GM12878 (cell line): Measurements from ENCODE around the gene CIB4. TPM values are rescaled to one million over a fixed set of nuclear protein-coding genes. Genes with fewer than 3 reads are reported as not detected.

Experiments
- ATAC-seq: fragments of 200-7000 bp; cut with Tn5 transposase; 3 replicates; pipeline ENCODE4 v1.9.1; 2020; ENCODE audit warnings: mild to moderate bottlenecking, moderate library complexity
- BruUV-seq: library from RNA; stranded (reverse); fragments of 400-500 nt; replicated peaks from 2 replicates; lab custom pipeline; 2021; lab: Mats Ljungman, UMichigan
- CTCF ChIA-PET: fragments of 300-600 bp; sonication (Branson Sonifier 250); formaldehyde crosslinking; extraction: SDS; loops from one replicate; lab custom pipeline; 2021; ENCODE audit warnings: inconsistent platforms; lab: Yijun Ruan, JAX
- POLR2A ChIA-PET: fragments of 350-600 bp; formaldehyde crosslinking; extraction: SDS; loops from one replicate; lab custom pipeline; 2021; ENCODE audit warnings: inconsistent platforms; lab: Charles Lee
- RAD21 ChIA-PET: fragments of 300-600 bp; sonication (Branson Sonifier 250); formaldehyde crosslinking; loops from one replicate; lab custom pipeline; 2023; ENCODE audit warnings: antibody characterized with exemption; ENCODE audit not compliant: unreplicated experiment; lab: Charles Lee
- SMC1A ChIA-PET: fragments of 300-600 bp; sonication (Branson Sonifier 250); formaldehyde crosslinking; loops from one replicate; lab custom pipeline; 2023; ENCODE audit not compliant: unreplicated experiment, uncharacterized antibody; lab: Charles Lee
- DNase-seq: peaks from one replicate; pipeline ENCODE4 v3.0.0-alpha.2; 2011; ENCODE audit warnings: low read depth, low spot score
- FAIRE-seq: peaks from 3 replicates; lab custom pipeline; 2011; peaks lifted over from hg19 to GRCh38; lab: Jason Lieb, UNC
- H2AFZ ChIP-seq: 2 replicates; pipeline ENCODE4 v1.6.0; 2011; ENCODE audit warnings: low read depth, low read length, control low read depth; ENCODE audit not compliant: control insufficient read depth
- H3K27ac ChIP-seq: 2 replicates; pipeline ENCODE4 v1.5.1; 2011; ENCODE audit warnings: control low read depth; ENCODE audit not compliant: control insufficient read depth, insufficient read depth
- H3K27me3 ChIP-seq, 2 experiments: replicated peaks in 1 of 2; 2 replicates each; pipeline versions ENCODE4 v1.6.0 to v1.6.1; 2011; ENCODE audit warnings: low read length in 1 of 2; ENCODE audit not compliant: control insufficient read depth in 2 of 2, insufficient read depth in 2 of 2
- H3K36me3 ChIP-seq, 2 experiments: 2 replicates each; pipeline ENCODE4 v1.5.1; 2011; ENCODE audit warnings: low read length in 1 of 2; ENCODE audit not compliant: control insufficient read depth in 2 of 2, insufficient read depth in 2 of 2
- H3K4me1 ChIP-seq: 2 replicates; pipeline ENCODE4 v1.6.1; 2011; ENCODE audit warnings: mild to moderate bottlenecking, low read length, moderate library complexity, mixed read lengths; ENCODE audit not compliant: control insufficient read depth, insufficient read depth
- H3K4me2 ChIP-seq: 2 replicates; pipeline ENCODE4 v1.6.0; 2011; ENCODE audit warnings: control low read depth; ENCODE audit not compliant: control insufficient read depth, insufficient read depth
- H3K4me3 ChIP-seq: fragments of 200-600 bp; sonication (generic); 2 replicates; pipeline ENCODE4 v1.5.1; 2016
- H3K79me2 ChIP-seq: 2 replicates; pipeline ENCODE4 v1.6.0; 2011; ENCODE audit warnings: low read length; ENCODE audit not compliant: control insufficient read depth, insufficient read depth
- H3K9ac ChIP-seq: 2 replicates; pipeline ENCODE4 v1.8.0; 2011; ENCODE audit warnings: low read length, control low read depth, mixed read lengths; ENCODE audit not compliant: control insufficient read depth, insufficient read depth
- H3K9me3 ChIP-seq: replicated peaks from 3 replicates; pipeline ENCODE4 v1.5.1; 2011; ENCODE audit warnings: mild to moderate bottlenecking, low read length; ENCODE audit not compliant: control insufficient read depth, insufficient read depth
- H4K20me1 ChIP-seq: 2 replicates; pipeline ENCODE4 v1.6.0; 2011; ENCODE audit not compliant: control insufficient read depth, insufficient read depth
- ATF7 ChIP-seq: fragments of 450-650 bp; IDR thresholded peaks from 2 replicates; pipeline ENCODE4 v1.6.1; 2016; ENCODE audit warnings: low read depth, mild to moderate bottlenecking
- BCL11A ChIP-seq: IDR thresholded peaks from 2 replicates; pipeline ENCODE4 v1.6.1; 2011; ENCODE audit warnings: low read depth, low read length
- CHD1 ChIP-seq: IDR thresholded peaks from 2 replicates; pipeline ENCODE4 v1.6.1; 2012; ENCODE audit warnings: low read depth, low read length, improper control_type of control experiment
- DPF2 ChIP-seq: fragments of 450-650 bp; IDR thresholded peaks from 2 replicates; pipeline ENCODE4 v1.6.1; 2017; ENCODE audit warnings: mild to moderate bottlenecking
- EGR1 ChIP-seq, 2 experiments: IDR thresholded peaks; 1 replicate in 1 of 2; 2 replicates in 1 of 2; pipeline ENCODE4 v1.6.1; 2011 to 2012; ENCODE audit warnings: low read depth in 2 of 2, low read length in 2 of 2, borderline replicate concordance in 1 of 2, mild to moderate bottlenecking in 1 of 2, moderate library complexity in 1 of 2
- ESRRA ChIP-seq: IDR thresholded peaks from 2 replicates; pipeline ENCODE4 v1.6.1; 2012; ENCODE audit warnings: mild to moderate bottlenecking, low read length, improper control_type of control experiment
- KDM1A ChIP-seq: fragments of 200-600 bp; sonication (generic); IDR thresholded peaks from 2 replicates; pipeline ENCODE4 v1.6.1; 2016; ENCODE audit warnings: borderline replicate concordance
- MTA2 ChIP-seq: fragments of 450-650 bp; IDR thresholded peaks from 2 replicates; pipeline ENCODE4 v1.6.1; 2016; ENCODE audit warnings: low read depth, mild to moderate bottlenecking, moderate library complexity
- NR2C1 ChIP-seq: fragments of 450-650 bp; IDR thresholded peaks from 2 replicates; pipeline ENCODE4 v1.6.1; 2017; ENCODE audit warnings: antibody characterized with exemption, mild to moderate bottlenecking, moderate library complexity
- NR2F1 ChIP-seq: fragments of 450-650 bp; conservative IDR thresholded peaks from 2 replicates; pipeline ENCODE4 v1.6.1; 2017; ENCODE audit warnings: mild to moderate bottlenecking
- RAD51 ChIP-seq: fragments of 450-650 bp; IDR thresholded peaks from 2 replicates; pipeline ENCODE4 v1.6.1; 2016; ENCODE audit warnings: moderate library complexity, mild to moderate bottlenecking, inconsistent platforms
- RBBP5 ChIP-seq: fragments of 200-600 bp; sonication (generic); conservative IDR thresholded peaks from 2 replicates; pipeline ENCODE4 v1.6.1; 2016
- SREBF1 ChIP-seq: IDR thresholded peaks from 2 replicates; pipeline ENCODE4 v1.6.1; 2012; ENCODE audit warnings: mild to moderate bottlenecking, low read length
- STAT1 ChIP-seq: fragments of 450-650 bp; conservative IDR thresholded peaks from 2 replicates; pipeline ENCODE4 v1.6.1; 2014; ENCODE audit warnings: antibody characterized with exemption, mild to moderate bottlenecking
- YBX1 ChIP-seq: fragments of 450-650 bp; IDR thresholded peaks from 2 replicates; pipeline ENCODE4 v1.6.1; 2016; ENCODE audit warnings: antibody characterized with exemption
- ZBTB11 ChIP-seq: fragments of 450-650 bp; formaldehyde crosslinking; IDR thresholded peaks from 2 replicates; pipeline ENCODE4 v1.5.0; 2022; ENCODE audit warnings: mild to moderate bottlenecking, missing genetic modification characterization
- ZNF217 ChIP-seq: fragments of 450-650 bp; IDR thresholded peaks from 2 replicates; pipeline ENCODE4 v1.6.1; 2017; ENCODE audit warnings: antibody characterized with exemption, mild to moderate bottlenecking
- ZNF274 ChIP-seq: IDR thresholded peaks from one replicate; pipeline ENCODE4 v1.8.0; 2011; ENCODE audit not compliant: insufficient read length, insufficient read depth
- WGBS: methylation state at CpG from one replicate; pipeline ENCODE4 v1.1.6; 2016; ENCODE audit warnings: low lambda C conversion rate; ENCODE audit not compliant: insufficient replicate concordance, insufficient coverage; ENCODE audit errors: missing lambda C conversion rate; 5-methylcytosine and 5-hydroxymethylcytosine counted together
- in situ Hi-C: fragments of 300-500 bp; cut with MboI; formaldehyde crosslinking; loops from 9 replicates; pipeline ENCODE4 v1.14.3; 2018; ENCODE audit warnings: mixed read lengths
- intact Hi-C: fragments of 100-400 bp; cut with micrococcal nuclease; formaldehyde crosslinking; loops from one replicate; pipeline ENCODE4 v1.14.2; 2022; ENCODE audit not compliant: unreplicated experiment
- polyA plus RNA-seq, 11 experiments: library from polyadenylated mRNA; depleted of rRNA in 4 of 11; unstranded in 6 of 11; stranded (reverse) in 5 of 11; fragments of >200 nt; fragmentation: Nextera tagmentation in 4 of 11; fragmentation: Illumina TruSeq in 1 of 11; extraction: Ambion mirVana in 4 of 11; extraction: Trizol in 1 of 11; gene quantifications; 1 replicate in 1 of 11; 2 replicates in 10 of 11; pipeline versions ENCODE4 v1.2.1 to v1.2.3, GENCODE V29; 2011 to 2016; ENCODE audit warnings: inconsistent platforms in 2 of 11, missing spikeins in 2 of 11, low read depth in 1 of 11
- total RNA-seq, 4 experiments: library from RNA; depleted of rRNA in 3 of 4; stranded (reverse); fragments of >200 nt in 3 of 4; fragmentation: Illumina TruSeq in 1 of 4; extraction: Trizol in 1 of 4; gene quantifications; 2 replicates each; pipeline versions ENCODE4 v1.2.1 to v1.2.3, GENCODE V29; 2013 to 2021
- TF ChIP-seq, protein P1 (sequence below): IDR thresholded peaks from 2 replicates; pipeline ENCODE4 v1.6.1; 2012; ENCODE audit warnings: low read depth, low read length, improper control_type of control experiment
- TF ChIP-seq, protein P2 (sequence below): IDR thresholded peaks from 2 replicates; pipeline ENCODE4 v1.6.1; 2011; ENCODE audit warnings: borderline replicate concordance, low read depth, mild to moderate bottlenecking, moderate library complexity, mixed read lengths, low read length; ENCODE audit not compliant: insufficient read depth; ENCODE audit errors: extremely low read length

CIB4 gene
- total and polyA plus RNA-seq, 10 of the 15 experiments (the other 5 are each of a cell fraction or from before 2014, with no cell fraction given): not detected

DNA sequence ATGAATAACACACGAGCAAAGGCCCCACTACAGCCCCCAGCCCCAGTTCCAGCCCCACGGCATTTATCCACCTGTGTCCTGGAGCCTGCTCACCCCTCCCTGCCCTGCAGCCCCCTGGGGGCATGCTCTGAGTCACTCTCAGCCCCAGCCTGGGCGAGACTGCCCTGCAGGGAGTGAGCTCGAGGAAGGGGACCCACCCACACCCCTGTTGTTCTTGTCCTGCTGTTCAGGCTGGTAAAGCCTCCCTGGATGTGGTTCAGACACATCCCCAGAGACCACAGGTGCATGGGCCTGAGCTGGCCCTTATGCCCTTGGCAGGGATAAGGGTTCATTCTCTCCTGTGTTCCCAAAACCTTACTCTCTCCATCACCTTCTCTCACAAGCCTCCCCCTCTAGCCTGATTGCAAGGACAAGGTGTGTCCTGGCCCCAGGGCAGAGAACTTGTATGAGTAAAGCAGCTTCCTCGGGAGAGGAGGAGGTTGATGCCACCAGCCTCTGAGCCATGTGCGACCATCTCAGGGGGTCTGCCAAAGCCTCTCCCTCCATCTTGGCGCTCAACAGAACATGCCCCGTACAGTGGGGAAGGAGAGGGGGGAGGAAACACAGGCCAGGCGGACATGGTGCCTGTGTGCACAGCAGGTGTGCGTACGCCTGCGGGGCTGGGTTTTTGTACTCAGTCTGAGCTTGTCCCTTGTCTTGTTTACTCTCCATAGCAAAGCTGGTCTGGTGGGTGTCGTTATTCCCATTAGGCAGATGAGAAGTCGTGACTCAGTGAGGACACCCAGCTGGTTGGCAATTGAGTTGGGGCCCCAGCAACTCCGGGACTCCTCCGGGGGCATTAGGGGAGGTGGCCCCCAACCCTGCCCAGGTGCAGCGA, 64.4 kb downstream of the CIB4 start:
- Histone ChIP-seq H3K27ac (no peak overlapping the region), H3K4me2 (no peak overlapping the region), H3K4me1 (no peaks in the 10 kb centered on the region), H3K9me3 (no peaks in the 10 kb centered on the region), H3K36me3 (no peaks in the 10 kb centered on the region), H3K9ac (no peak overlapping the region), H3K4me3 (no peak overlapping the region), H4K20me1 (no peaks in the 10 kb centered on the region), H2AFZ (no peak overlapping the region), H3K79me2 (no peaks in the 10 kb centered on the region), H3K27me3 (peaks cover 0 to 3% of the 10 kb centered on the region in 2 experiments; a peak in 2 of 4 replicates)
- ChIA-PET SMC1A (interaction anchor here (1.4 to 1.7 kb wide), 2 partner anchors 23 to 626 kb away, joined by 3 to 4 read pairs; no protein-coding TSS in a partner anchor), POLR2A (no interaction called here), CTCF (interaction anchor here (0.7 to 2.1 kb wide), 13 partner anchors 11 to 924 kb away, joined by 3 to 13 read pairs (median 3); no protein-coding TSS in a partner anchor), RAD21 (no interaction called here)
- no peak for ATAC-seq
- BruUV-seq: no TSS peak
- DNase-seq: no peak
- no peak for FAIRE-seq
- TF ChIP-seq NR2F1 (no peak), ZBTB11 (CRISPR knock-in tag) (no peak), ZNF217 (no peak), BCL11A (no peak), RAD51 (no peak), ZNF274 (no peak), KDM1A (no peak), STAT1 (no peak), CHD1 (no peak), ATF7 (no peak), EGR1 (IDR thresholded peaks at IDR 0.05; ENCODE audit: borderline replicate concordance in 1 of 2, low read depth in 2 of 2, low read length in 2 of 2) (no peak), NR2C1 (no peak), ESRRA (no peak), MTA2 (no peak), SREBF1 (no peak), DPF2 (no peak), YBX1 (no peak), RBBP5 (no peak)
- TF ChIP-seq, protein P1, sequence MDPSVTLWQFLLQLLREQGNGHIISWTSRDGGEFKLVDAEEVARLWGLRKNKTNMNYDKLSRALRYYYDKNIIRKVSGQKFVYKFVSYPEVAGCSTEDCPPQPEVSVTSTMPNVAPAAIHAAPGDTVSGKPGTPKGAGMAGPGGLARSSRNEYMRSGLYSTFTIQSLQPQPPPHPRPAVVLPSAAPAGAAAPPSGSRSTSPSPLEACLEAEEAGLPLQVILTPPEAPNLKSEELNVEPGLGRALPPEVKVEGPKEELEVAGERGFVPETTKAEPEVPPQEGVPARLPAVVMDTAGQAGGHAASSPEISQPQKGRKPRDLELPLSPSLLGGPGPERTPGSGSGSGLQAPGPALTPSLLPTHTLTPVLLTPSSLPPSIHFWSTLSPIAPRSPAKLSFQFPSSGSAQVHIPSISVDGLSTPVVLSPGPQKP: no peak
- TF ChIP-seq, protein P2, sequence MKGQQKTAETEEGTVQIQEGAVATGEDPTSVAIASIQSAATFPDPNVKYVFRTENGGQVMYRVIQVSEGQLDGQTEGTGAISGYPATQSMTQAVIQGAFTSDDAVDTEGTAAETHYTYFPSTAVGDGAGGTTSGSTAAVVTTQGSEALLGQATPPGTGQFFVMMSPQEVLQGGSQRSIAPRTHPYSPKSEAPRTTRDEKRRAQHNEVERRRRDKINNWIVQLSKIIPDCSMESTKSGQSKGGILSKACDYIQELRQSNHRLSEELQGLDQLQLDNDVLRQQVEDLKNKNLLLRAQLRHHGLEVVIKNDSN: no peak
- WGBS: 32% methylated on average over 17 of the region's 17 CpGs
- in situ Hi-C loops (loop anchor here (5.0 kb wide), 1 partner anchor 630 kb away; no protein-coding TSS in a partner anchor), intact Hi-C loops (loop anchor here (5.0 kb wide), 2 partner anchors 75 to 625 kb away; no protein-coding TSS in a partner anchor)
